GM19372 (cell line): ENCODE measurements around the gene CD164.
A peak's percentile ranks its signal among the peaks of the same experiment; 100 is the strongest.
"Not testable (repeated sequence)": the region's sequence is repeated elsewhere in the genome, so short reads cannot be mapped to it uniquely, and the experiment has no call there.

Experiments
- ATAC-seq: cut with Tn5 transposase; IDR thresholded peaks from one replicate; pipeline ENCODE4 v1.9.1; 2021; ENCODE audit warnings: mild to moderate bottlenecking, low read depth, moderate library complexity; ENCODE audit not compliant: unreplicated experiment

The CD164 gene

GRCh38 chr6:109377717-109378116 is 4.5 kb downstream of the CD164 start:
- no peak for ATAC-seq

- ATAC-seq, result no peak
Observed at GRCh38 chr6:109374326-109374892, 7.9 kb downstream of the CD164 start.

- ATAC-seq, result peak; percentile 91
Observed at GRCh38 chr6:109373762-109374161, 8.5 kb downstream of the CD164 start.

GRCh38 chr6:109373331-109373730 is 8.9 kb downstream of the CD164 start:
- ATAC-seq, result no peak

GRCh38 chr6:109372130-109372529 is 10.1 kb downstream of the CD164 start:
- ATAC-seq, result no peak

GRCh38 chr6:109370792-109371191 is 11.5 kb downstream of the CD164 start:
- ATAC-seq, result no peak

GRCh38 chr6:109370336-109370735 is 11.9 kb downstream of the CD164 start:
- ATAC-seq, result no peak

- ATAC-seq, result no peak
Observed at GRCh38 chr6:109369728-109370127, 12.5 kb downstream of the CD164 start.

- ATAC-seq, result not testable (repeated sequence)
Observed at GRCh38 chr6:109364382-109365078, 17.7 kb downstream of the CD164 start.

GRCh38 chr6:109363753-109364152 is 18.5 kb downstream of the CD164 start:
- ATAC-seq, result no peak

GRCh38 chr6:109362102-109362884 is 20.0 kb downstream of the CD164 start:
- no peak for ATAC-seq

- no peak for ATAC-seq
Observed at GRCh38 chr6:109360791-109361190, 21.5 kb downstream of the CD164 start.

- no peak for ATAC-seq
Observed at GRCh38 chr6:109360281-109360680, 22.0 kb downstream of the CD164 start.

GRCh38 chr6:109359248-109359647 is 23.0 kb downstream of the CD164 start:
- no peak for ATAC-seq

- ATAC-seq, result no peak
Observed at GRCh38 chr6:109358204-109358603, 24.1 kb downstream of the CD164 start.

- ATAC-seq, result no peak
Observed at GRCh38 chr6:109356237-109356636, 26.0 kb downstream of the CD164 start.

- no peak for ATAC-seq
Observed at GRCh38 chr6:109351231-109352130, 30.8 kb downstream of the CD164 start.

GRCh38 chr6:109349419-109349987 is 32.8 kb downstream of the CD164 start:
- ATAC-seq, result no peak

- ATAC-seq, result no peak
Observed at GRCh38 chr6:109348226-109348625, 34.0 kb downstream of the CD164 start.

- no peak for ATAC-seq
Observed at GRCh38 chr6:109347779-109348178, 34.5 kb downstream of the CD164 start.
